ENCODE measurements around the gene SRBD1.

SRBD1 gene

GRCh38 chr2:45596761-45597160, 14.3 kb downstream of the SRBD1 start:
- H3K9ac ChIP-seq (ENCODE audit: low read length): no peak overlapping the region
- H3K27ac ChIP-seq (ENCODE audit: low read length): no peak overlapping the region
- H3K36me3 ChIP-seq (replicated peaks; ENCODE audit: low read depth, low read length): peaks cover 45% of the 10 kb centered on the region
- H3K4me3 ChIP-seq (ENCODE audit: low read length): no peak overlapping the region
- no peak for TF ChIP-seq EZH2phosphoT487 (IDR thresholded peaks at IDR 0.05; ENCODE audit: low read depth)
- TF ChIP-seq, protein P1, sequence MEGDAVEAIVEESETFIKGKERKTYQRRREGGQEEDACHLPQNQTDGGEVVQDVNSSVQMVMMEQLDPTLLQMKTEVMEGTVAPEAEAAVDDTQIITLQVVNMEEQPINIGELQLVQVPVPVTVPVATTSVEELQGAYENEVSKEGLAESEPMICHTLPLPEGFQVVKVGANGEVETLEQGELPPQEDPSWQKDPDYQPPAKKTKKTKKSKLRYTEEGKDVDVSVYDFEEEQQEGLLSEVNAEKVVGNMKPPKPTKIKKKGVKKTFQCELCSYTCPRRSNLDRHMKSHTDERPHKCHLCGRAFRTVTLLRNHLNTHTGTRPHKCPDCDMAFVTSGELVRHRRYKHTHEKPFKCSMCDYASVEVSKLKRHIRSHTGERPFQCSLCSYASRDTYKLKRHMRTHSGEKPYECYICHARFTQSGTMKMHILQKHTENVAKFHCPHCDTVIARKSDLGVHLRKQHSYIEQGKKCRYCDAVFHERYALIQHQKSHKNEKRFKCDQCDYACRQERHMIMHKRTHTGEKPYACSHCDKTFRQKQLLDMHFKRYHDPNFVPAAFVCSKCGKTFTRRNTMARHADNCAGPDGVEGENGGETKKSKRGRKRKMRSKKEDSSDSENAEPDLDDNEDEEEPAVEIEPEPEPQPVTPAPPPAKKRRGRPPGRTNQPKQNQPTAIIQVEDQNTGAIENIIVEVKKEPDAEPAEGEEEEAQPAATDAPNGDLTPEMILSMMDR (IDR thresholded peaks at IDR 0.05; ENCODE audit: low read depth, low read length): no peak
- H3K4me1 ChIP-seq (ENCODE audit: low read length): no peaks in the 10 kb centered on the region
- H4K20me1 ChIP-seq (ENCODE audit: insufficient read depth, low read length): peaks cover 4% of the 10 kb centered on the region; the same call in 1 of the 2 replicates
- no peak overlapping the region for H2AFZ ChIP-seq (ENCODE audit: low read depth, low read length)
- H3K4me2 ChIP-seq (ENCODE audit: low read length): no peak overlapping the region
- H3K27me3 ChIP-seq (ENCODE audit: low read depth, low read length): no peaks in the 10 kb centered on the region
- no peaks in the 10 kb centered on the region for H3K9me3 ChIP-seq (ENCODE audit: insufficient read depth, low read length)
- peaks cover 7% of the 10 kb centered on the region; the same call in 1 of the 2 replicates for H3K79me2 ChIP-seq (ENCODE audit: low read length)

DNA sequence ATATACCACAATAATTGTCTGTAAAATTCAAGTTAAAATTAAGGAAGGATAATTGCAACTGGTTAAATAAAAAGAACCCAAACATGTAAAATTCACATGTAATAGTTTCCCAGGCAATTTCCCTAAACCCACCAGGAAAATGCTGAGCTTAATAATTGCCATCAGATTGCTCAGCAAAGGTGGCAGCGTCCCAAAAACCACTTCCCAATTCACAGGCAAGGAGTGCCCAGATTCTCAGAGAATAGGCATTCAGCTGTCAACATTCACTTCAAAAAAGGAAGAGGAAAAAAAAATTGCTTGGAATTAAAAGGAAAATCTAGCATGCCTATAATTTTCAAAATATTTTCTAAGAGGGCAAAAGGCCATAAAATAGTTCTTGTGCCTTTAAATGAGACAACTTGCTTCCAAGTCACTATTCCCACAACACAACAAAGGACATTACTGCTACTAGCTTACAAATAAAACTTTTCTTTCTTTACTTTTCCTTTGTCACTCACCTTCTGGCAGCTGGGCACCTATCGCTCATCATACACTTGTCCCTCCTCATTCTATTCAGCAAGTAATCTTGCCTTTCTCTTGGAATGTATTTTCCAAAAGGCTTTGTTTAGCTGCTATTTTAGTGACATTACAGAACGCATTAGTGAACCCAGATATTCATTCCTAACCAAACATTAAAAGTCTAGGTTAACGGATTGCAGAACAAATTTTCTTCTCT, 15.2 kb downstream of the SRBD1 start:
- Histone ChIP-seq H3K27ac (ENCODE audit: low read length) (no peak overlapping the region), H3K9ac (ENCODE audit: low read length) (no peak overlapping the region), H3K36me3 (replicated peaks; ENCODE audit: low read depth, low read length) (peaks cover 41% of the 10 kb centered on the region)

DNA sequence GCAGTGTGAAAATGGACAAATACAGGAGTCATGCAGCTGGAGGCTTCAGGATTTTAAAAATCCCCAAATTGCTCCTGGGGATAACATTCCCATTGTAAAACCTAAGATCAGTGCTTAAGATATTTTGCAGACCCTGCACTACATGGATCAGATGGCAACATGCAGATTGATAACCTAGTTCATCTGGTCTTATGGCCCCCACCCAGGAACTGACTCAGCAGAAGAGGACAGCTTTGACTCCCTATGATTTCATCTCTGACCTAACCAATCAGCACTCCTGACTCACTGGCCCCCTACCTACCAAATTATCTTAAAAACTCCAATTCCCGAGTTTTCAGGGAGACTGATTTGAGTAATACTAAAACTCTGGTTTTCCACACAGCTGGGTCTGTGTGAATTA, 20.0 kb downstream of the SRBD1 start:
- H3K36me3 ChIP-seq (replicated peaks; ENCODE audit: low read depth, low read length): peaks cover 25% of the 10 kb centered on the region
- peaks cover 9% of the 10 kb centered on the region for H4K20me1 ChIP-seq (ENCODE audit: insufficient read depth, low read length)
- no peaks in the 10 kb centered on the region for H3K27me3 ChIP-seq (ENCODE audit: low read depth, low read length)
- no peak overlapping the region for H3K27ac ChIP-seq (ENCODE audit: low read length)
- H2AFZ ChIP-seq (ENCODE audit: low read depth, low read length): no peak overlapping the region
- TF ChIP-seq, protein P1 (IDR thresholded peaks at IDR 0.05; ENCODE audit: low read depth, low read length): no peak
- no peak for TF ChIP-seq EZH2phosphoT487 (IDR thresholded peaks at IDR 0.05; ENCODE audit: low read depth)
- H3K4me2 ChIP-seq (ENCODE audit: low read length): no peak overlapping the region
- H3K79me2 ChIP-seq (ENCODE audit: low read length): peaks cover 30% of the 10 kb centered on the region
- no peaks in the 10 kb centered on the region for H3K4me1 ChIP-seq (ENCODE audit: low read length)
- H3K4me3 ChIP-seq (ENCODE audit: low read length): no peak overlapping the region
- no peaks in the 10 kb centered on the region for H3K9me3 ChIP-seq (ENCODE audit: insufficient read depth, low read length)
- H3K9ac ChIP-seq (ENCODE audit: low read length): no peak overlapping the region

More for the DNA sequence above, 15.2 kb downstream of the SRBD1 start:
- peaks cover 4% of the 10 kb centered on the region; the same call in 1 of the 2 replicates for H4K20me1 ChIP-seq (ENCODE audit: insufficient read depth, low read length)
- H3K4me1 ChIP-seq (ENCODE audit: low read length): no peaks in the 10 kb centered on the region
- H3K27me3 ChIP-seq (ENCODE audit: low read depth, low read length): no peaks in the 10 kb centered on the region
- no peak overlapping the region for H2AFZ ChIP-seq (ENCODE audit: low read depth, low read length)
- no peak overlapping the region for H3K4me2 ChIP-seq (ENCODE audit: low read length)
- H3K79me2 ChIP-seq (ENCODE audit: low read length): peaks cover 9% of the 10 kb centered on the region; the same call in 1 of the 2 replicates
- no peak overlapping the region for H3K4me3 ChIP-seq (ENCODE audit: low read length)
- no peaks in the 10 kb centered on the region for H3K9me3 ChIP-seq (ENCODE audit: insufficient read depth, low read length)
- no peak for TF ChIP-seq EZH2phosphoT487 (IDR thresholded peaks at IDR 0.05; ENCODE audit: low read depth)
- TF ChIP-seq, protein P1 (IDR thresholded peaks at IDR 0.05; ENCODE audit: low read depth, low read length): no peak

GRCh38 chr2:45588158-45588829, 22.8 kb downstream of the SRBD1 start:
- H3K27ac ChIP-seq (ENCODE audit: low read length): no peak overlapping the region
- TF ChIP-seq, protein P1 (IDR thresholded peaks at IDR 0.05; ENCODE audit: low read depth, low read length): no peak
- TF ChIP-seq EZH2phosphoT487 (IDR thresholded peaks at IDR 0.05; ENCODE audit: low read depth): no peak
- peaks cover 24% of the 10 kb centered on the region for H3K79me2 ChIP-seq (ENCODE audit: low read length)

More at GRCh38 chr2:45588158-45588829, 22.8 kb downstream of the SRBD1 start:
- no peak overlapping the region for H2AFZ ChIP-seq (ENCODE audit: low read depth, low read length)
- H3K4me2 ChIP-seq (ENCODE audit: low read length): no peak overlapping the region
- H3K4me1 ChIP-seq (ENCODE audit: low read length): no peaks in the 10 kb centered on the region
- H3K9me3 ChIP-seq (ENCODE audit: insufficient read depth, low read length): no peaks in the 10 kb centered on the region
- H3K36me3 ChIP-seq (replicated peaks; ENCODE audit: low read depth, low read length): peaks cover 17% of the 10 kb centered on the region
- no peaks in the 10 kb centered on the region for H3K27me3 ChIP-seq (ENCODE audit: low read depth, low read length)
- peaks cover 9% of the 10 kb centered on the region for H4K20me1 ChIP-seq (ENCODE audit: insufficient read depth, low read length)
- no peak overlapping the region for H3K9ac ChIP-seq (ENCODE audit: low read length)
- H3K4me3 ChIP-seq (ENCODE audit: low read length): no peak overlapping the region

Measured in OCI-LY3 (cell line).